ENCODE measurements around the gene GBX2.

GBX2 gene

GRCh38 chr2:236168110-236169080, at the start of gene GBX2:
GBX2 (minus strand) TSS chr2:236168386; CDS start chr2:236167971, 415 bp downstream.
- no peak for DNase-seq (ENCODE audit: low spot score)

GRCh38 chr2:236217926-236218325, 49.7 kb upstream of the GBX2 start:
- DNase-seq (ENCODE audit: low spot score): no peak

DNA sequence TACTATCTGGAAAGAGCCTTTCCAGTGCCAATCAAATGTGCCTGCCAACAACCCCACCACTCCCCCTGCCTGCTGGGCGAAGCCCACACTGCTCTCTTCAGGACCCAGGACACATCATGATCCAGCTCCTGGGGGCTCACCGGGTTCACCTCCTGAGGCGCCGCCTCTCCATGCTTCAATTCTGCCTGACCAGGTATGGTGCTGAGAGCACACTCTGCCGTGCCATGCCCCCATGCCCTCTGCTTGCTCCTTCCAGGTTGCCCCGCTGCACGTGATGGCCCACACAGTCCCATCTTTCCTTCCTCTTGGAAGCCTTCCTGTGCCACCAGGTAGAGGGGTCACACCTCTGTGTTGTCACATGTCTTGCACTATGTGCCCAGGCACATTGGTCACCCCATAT, 48.5 kb upstream of the GBX2 start:
- no peak for DNase-seq (ENCODE audit: low spot score)

- no peak for DNase-seq (ENCODE audit: low spot score)
Measured at GRCh38 chr2:236215761-236216333, 47.7 kb upstream of the GBX2 start.

DNA sequence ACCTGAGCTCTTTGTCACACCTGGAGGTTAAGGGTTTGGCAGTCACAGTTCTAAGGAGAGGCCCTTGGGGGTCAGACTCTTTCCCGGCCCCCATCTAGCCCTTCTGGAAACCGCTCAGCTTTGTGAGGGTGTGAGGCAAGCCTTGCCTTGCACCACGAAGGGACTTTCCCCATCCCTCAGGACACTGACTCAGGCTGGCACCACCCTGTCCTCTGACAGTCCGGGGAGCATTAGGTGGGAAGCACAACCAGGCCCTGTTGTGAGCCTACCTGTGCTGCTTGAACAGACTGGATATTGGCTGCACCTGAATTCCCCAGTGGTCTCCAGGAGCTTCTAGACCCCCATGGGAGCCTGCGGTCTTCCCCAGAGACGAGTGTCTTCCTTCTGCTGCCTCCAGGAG, 47.0 kb upstream of the GBX2 start:
- DNase-seq (ENCODE audit: low spot score): no peak

DNA sequence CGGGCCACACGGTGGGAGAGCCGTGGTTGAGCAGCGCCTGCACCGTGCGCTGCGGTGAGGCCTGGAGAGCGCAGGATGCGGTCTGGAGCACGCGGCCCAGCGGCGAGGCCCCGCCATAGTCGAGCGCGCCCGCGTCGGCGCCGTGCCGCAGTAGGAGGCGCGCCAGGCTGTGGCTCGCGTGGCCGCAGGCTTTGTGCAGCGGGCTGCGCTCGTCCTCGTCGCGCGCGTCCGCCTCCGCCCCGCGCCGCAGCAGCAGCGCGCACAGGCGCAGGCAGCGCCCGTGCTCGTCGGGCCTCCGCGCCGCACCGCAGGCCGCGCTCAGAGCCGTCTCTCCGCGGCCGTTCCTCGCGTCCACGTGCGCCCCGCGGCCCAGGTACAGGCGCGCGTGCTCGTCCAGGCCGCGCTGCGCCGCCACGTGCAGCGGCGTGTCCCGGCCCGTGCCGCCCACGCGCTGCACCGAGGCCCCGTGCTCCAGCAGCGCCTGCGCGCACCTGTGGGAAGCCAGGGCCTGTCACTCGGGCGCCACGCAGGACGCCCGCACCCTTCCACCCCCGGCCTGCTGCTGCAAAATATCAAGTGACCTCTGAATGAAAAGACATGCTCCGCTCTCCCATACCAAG, 46.3 kb upstream of the GBX2 start:
- no peak for DNase-seq (ENCODE audit: low spot score)

GRCh38 chr2:236211296-236211695, 43.1 kb upstream of the GBX2 start:
- no peak for DNase-seq (ENCODE audit: low spot score)

GRCh38 chr2:236210536-236210935, 42.4 kb upstream of the GBX2 start:
- no peak for DNase-seq (ENCODE audit: low spot score)

DNA sequence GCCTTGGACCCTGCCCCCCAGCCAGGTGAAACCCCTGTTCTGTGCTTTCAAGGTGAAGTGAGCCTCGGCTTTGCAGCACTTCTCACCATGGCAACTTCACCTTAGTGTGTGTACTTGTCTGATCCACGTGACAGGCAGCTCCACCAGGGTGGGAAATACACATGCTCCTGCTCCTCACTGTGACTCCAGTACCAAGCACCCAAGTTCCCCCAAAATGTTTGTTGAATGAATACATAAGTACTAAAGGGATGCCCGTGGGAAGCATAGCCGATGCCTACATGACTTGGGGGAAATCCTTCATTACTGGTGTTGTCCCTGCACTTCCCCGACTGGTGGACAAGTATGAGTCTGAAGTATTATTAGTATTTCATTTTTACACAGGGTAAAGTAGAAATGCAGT, 41.8 kb upstream of the GBX2 start:
- no peak for DNase-seq (ENCODE audit: low spot score)

DNA sequence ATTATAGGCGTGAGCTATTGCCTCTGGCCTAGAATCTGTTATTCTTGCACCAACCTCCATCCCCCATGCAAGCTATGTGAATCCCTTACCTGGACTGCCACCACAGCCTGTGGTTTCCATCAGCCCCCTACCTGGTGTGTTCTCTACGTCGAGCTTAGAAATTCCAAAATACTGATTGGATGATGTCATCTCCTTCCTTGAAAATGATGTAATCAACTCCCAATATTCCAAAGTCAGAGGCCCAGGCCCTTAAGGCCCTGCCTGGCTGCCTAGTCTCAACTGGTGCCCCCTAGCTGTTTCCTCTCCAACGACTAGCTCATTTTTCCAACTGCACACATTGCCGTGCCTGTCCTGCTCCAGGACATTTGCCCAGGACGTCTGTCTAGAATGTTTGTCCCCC, 41.3 kb upstream of the GBX2 start:
- DNase-seq (ENCODE audit: low spot score): no peak

GRCh38 chr2:236208019-236208926, 40.1 kb upstream of the GBX2 start:
- no peak for DNase-seq (ENCODE audit: low spot score)

GRCh38 chr2:236207472-236207871, 39.3 kb upstream of the GBX2 start:
- no peak for DNase-seq (ENCODE audit: low spot score)

GRCh38 chr2:236205867-236206645, 37.9 kb upstream of the GBX2 start:
- DNase-seq (ENCODE audit: low spot score): no peak

DNA sequence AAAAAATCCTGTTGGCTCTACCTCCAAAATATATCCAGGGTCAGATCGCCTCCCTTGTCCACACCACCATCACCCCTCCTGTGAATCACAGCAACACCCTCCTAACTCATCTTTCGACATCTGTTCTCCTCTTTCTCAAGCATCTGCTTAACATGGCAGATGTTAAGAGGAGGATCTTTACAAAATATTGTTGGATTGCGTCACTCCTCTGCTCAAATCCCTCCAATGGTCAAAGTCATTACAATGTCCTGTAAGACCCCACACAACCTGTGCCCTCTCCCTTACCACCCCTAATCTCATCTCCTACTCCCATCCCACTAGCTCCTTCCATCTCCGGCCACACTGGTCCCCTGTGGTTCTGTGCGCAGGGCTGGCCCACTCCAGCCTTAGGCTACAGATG, 36.8 kb upstream of the GBX2 start:
- no peak for DNase-seq (ENCODE audit: low spot score)

- no peak for DNase-seq (ENCODE audit: low spot score)
Measured at GRCh38 chr2:236200378-236200777, 32.2 kb upstream of the GBX2 start.

- no peak for DNase-seq (ENCODE audit: low spot score)
Measured at GRCh38 chr2:236196366-236196765, 28.2 kb upstream of the GBX2 start.

GRCh38 chr2:236195726-236196125, 27.5 kb upstream of the GBX2 start:
- DNase-seq (ENCODE audit: low spot score): no peak

DNA sequence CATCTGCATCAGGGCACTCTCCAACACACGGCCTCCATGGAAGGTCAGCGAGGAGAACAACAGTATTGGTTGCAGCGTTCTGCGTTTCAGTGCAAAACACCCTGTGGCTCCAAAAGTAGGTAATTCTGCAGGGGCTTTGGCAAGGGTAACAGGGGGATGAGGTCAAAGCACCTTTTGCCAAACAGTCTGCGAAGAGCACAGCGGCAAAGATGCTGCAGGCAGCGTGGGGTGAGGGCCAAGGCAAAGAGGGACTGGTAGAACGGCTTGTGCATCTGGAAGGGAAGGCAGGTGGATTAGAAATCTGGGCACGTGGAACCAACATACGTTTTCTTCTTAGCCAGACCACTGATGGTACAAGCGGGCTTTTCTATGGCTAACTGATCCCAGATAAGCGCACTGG, 26.6 kb upstream of the GBX2 start:
- no peak for DNase-seq (ENCODE audit: low spot score)

GRCh38 chr2:236193026-236193425, 24.8 kb upstream of the GBX2 start:
- DNase-seq (ENCODE audit: low spot score): no peak

DNA sequence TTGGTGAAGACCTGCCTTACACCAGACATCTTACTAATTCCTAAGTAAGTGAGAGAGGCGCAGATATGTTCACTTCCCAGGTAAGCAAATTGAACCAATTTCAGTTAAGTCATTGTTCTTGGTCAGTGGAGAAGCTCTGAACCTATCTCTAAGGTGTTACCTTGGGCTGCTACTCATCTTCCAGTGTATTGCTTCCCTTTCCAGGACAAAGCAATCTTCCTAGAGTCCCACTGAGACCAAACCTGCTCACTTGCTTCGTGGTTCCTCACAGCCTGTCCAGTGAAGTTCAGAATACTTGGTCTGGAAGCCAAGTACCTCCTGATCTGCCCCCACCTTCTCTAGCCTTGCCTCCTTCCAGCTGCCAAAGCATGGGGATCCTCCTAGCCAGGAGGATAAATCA, 22.5 kb upstream of the GBX2 start:
- no peak for DNase-seq (ENCODE audit: low spot score)

GRCh38 chr2:236184701-236185100, 16.5 kb upstream of the GBX2 start:
- DNase-seq (ENCODE audit: low spot score): no peak

Data from Ammon's horn (tissue), 1 donor.